A673 (cell line): Measurements from ENCODE around the gene JAG1.

ENCODE experiments used
- EZH2 ChIP-seq: fragments of 200-600 bp; sonication (generic); IDR thresholded peaks from 2 replicates; pipeline ENCODE4 v1.6.1; 2017; ENCODE audit warnings: borderline replicate concordance, low read depth, mild to moderate bottlenecking, mixed read lengths, antibody characterized with exemption, low read length; ENCODE audit not compliant: poor library complexity, severe bottlenecking
- TF ChIP-seq, protein P1 (sequence below): fragments of 300-800, 200-600 bp; sonication (generic); conservative IDR thresholded peaks from 2 replicates; pipeline ENCODE4 v1.5.1; 2017; ENCODE audit warnings: low read depth, mild to moderate bottlenecking, antibody characterized with exemption, low read length, moderate library complexity, mixed read lengths

DNA sequence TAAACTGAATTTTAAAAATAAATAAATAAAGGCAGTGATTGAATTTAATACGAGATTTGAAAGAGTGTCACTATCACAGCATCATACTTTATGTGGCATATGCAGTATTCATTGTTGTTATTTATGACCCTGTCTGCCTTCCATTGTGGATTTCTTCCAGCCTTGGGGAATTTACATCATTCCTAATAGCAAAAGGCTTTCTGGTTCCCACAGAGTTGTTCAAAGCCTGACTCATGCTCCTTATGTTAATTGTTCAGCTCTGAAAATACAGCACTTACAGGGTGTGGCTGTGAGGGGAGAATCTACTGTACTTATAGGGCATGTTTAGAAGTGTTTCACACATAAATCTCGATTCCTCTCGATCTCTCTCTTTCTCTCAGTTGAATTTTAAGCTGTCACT lies 54.4 kb downstream of the JAG1 start:
- TF ChIP-seq, protein P1, sequence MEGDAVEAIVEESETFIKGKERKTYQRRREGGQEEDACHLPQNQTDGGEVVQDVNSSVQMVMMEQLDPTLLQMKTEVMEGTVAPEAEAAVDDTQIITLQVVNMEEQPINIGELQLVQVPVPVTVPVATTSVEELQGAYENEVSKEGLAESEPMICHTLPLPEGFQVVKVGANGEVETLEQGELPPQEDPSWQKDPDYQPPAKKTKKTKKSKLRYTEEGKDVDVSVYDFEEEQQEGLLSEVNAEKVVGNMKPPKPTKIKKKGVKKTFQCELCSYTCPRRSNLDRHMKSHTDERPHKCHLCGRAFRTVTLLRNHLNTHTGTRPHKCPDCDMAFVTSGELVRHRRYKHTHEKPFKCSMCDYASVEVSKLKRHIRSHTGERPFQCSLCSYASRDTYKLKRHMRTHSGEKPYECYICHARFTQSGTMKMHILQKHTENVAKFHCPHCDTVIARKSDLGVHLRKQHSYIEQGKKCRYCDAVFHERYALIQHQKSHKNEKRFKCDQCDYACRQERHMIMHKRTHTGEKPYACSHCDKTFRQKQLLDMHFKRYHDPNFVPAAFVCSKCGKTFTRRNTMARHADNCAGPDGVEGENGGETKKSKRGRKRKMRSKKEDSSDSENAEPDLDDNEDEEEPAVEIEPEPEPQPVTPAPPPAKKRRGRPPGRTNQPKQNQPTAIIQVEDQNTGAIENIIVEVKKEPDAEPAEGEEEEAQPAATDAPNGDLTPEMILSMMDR: no peak
- TF ChIP-seq EZH2: no peak
